ENCODE results near the gene POMZP3. TPM values are rescaled to one million over a fixed set of nuclear protein-coding genes. Genes with fewer than 3 reads are reported as not detected.
"Not testable (repeated sequence)": the region's sequence is repeated elsewhere in the genome, so short reads cannot be mapped to it uniquely, and the experiment has no call there.

POMZP3 gene
- total and polyA plus RNA-seq, 7 experiments from 2014 or later: 2.2 to 26.0 (median 22.5) TPM

DNA sequence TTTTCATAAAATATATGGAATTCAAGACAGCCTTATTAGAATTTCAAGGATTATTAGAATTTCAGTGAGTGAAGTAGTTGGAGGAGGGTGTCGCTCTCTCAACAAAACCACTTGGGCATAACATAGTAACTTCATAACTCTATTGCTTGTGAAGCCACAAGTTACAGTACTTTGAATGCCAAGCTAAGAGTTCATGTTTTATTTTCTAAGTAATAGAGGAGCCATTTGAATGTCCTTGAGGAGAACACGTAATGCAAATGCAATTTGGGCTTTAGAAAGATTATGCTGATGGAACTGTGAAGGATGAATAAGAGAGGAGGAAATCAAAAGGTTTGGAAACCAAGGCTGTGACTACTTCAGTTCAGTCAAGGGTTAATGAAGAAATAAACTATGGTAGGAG lies 51.6 kb downstream of the POMZP3 start:
- H3K4me3 ChIP-seq (ENCODE audit: low read length); POLR2A ChIA-PET; CTCF ChIA-PET; ATAC-seq; H3K27ac ChIP-seq (ENCODE audit: low read depth, low read length); DNase-seq; H3K9me3 ChIP-seq (ENCODE audit: control insufficient read depth in 2 of 3, low read length in 3 of 3); intact Hi-C loops (cut with micrococcal nuclease); H3K27me3 ChIP-seq (ENCODE audit: control insufficient read depth in 2 of 2, insufficient read depth in 2 of 2, low read length in 2 of 2); H3K27me3 Mint-ChIP-seq; H3K4me3 Mint-ChIP-seq; H3K9me3 Mint-ChIP-seq; H3K4me1 ChIP-seq (ENCODE audit: control insufficient read depth in 2 of 2, insufficient read depth in 2 of 2, low read length in 2 of 2); H3K36me3 ChIP-seq (ENCODE audit: control insufficient read depth in 2 of 3, insufficient read depth in 3 of 3, low read length in 3 of 3): not testable (repeated sequence)
- H3K4me1 Mint-ChIP-seq: peaks cover 1 to 16% (median 9%) of the 10 kb centered on the region in 7 donors
- H3K36me3 Mint-ChIP-seq: peaks cover 0 to 12% (median 3%) of the 10 kb centered on the region in 5 donors
- H3K27ac Mint-ChIP-seq: peak overlapping the region in 1 of 9 donors; percentile 56

GRCh38 chr7:76572296-76572695 lies 54.8 kb downstream of the POMZP3 start:
- H3K9me3 ChIP-seq (ENCODE audit: control insufficient read depth in 2 of 3, low read length in 3 of 3); H3K4me1 ChIP-seq (ENCODE audit: control insufficient read depth in 2 of 2, insufficient read depth in 2 of 2, low read length in 2 of 2); H3K9me3 Mint-ChIP-seq; H3K27me3 Mint-ChIP-seq; DNase-seq; H3K4me3 Mint-ChIP-seq; H3K4me3 ChIP-seq (ENCODE audit: low read length); CTCF ChIA-PET; POLR2A ChIA-PET; ATAC-seq; H3K27me3 ChIP-seq (ENCODE audit: control insufficient read depth in 2 of 2, insufficient read depth in 2 of 2, low read length in 2 of 2); H3K27ac ChIP-seq (ENCODE audit: low read depth, low read length); H3K36me3 ChIP-seq (ENCODE audit: control insufficient read depth in 2 of 3, insufficient read depth in 3 of 3, low read length in 3 of 3); intact Hi-C loops (cut with micrococcal nuclease): not testable (repeated sequence)
- Mint-ChIP-seq H3K27ac (peak overlapping the region in 2 of 9 donors; percentile 24 to 44), H3K36me3 (peaks cover 0 to 20% (median 7%) of the 10 kb centered on the region in 5 donors), H3K4me1 (peaks cover 1 to 22% (median 11%) of the 10 kb centered on the region in 7 donors)

DNA sequence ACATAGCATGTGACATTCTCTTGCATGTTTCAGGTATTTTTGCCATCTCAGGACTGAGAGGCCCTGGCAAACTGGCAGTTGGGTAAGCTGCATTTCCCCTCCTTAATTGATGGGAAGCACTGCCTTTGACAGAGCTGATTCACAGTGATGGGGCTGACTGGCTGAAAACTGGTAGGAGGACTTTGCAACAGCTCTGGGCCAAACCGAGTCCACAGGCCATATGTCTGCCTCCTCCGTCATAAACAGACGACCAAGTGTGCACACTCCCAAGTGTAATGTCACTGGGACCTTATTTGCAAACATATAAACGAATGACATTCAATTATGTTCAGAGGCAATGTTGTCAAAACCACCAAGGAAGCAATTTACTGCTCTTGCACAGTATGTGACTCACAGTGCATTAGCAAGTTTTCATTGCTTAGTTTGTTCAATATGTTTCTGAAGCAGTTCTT lies 56.7 kb downstream of the POMZP3 start:
- H3K4me1 ChIP-seq (ENCODE audit: control insufficient read depth in 2 of 2, insufficient read depth in 2 of 2, low read length in 2 of 2); H3K4me3 ChIP-seq (ENCODE audit: low read length); H3K4me3 Mint-ChIP-seq; POLR2A ChIA-PET; CTCF ChIA-PET; H3K9me3 ChIP-seq (ENCODE audit: control insufficient read depth in 2 of 3, low read length in 3 of 3); H3K27ac ChIP-seq (ENCODE audit: low read depth, low read length); H3K27me3 Mint-ChIP-seq; H3K27me3 ChIP-seq (ENCODE audit: control insufficient read depth in 2 of 2, insufficient read depth in 2 of 2, low read length in 2 of 2); intact Hi-C loops (cut with micrococcal nuclease); H3K9me3 Mint-ChIP-seq; DNase-seq; ATAC-seq; H3K36me3 ChIP-seq (ENCODE audit: control insufficient read depth in 2 of 3, insufficient read depth in 3 of 3, low read length in 3 of 3): not testable (repeated sequence)
- Mint-ChIP-seq H3K4me1 (peaks cover 6 to 28% (median 16%) of the 10 kb centered on the region in 7 donors), H3K27ac (peak overlapping the region in 2 of 9 donors; percentile 14 to 50), H3K36me3 (peaks cover 4 to 31% (median 12%) of the 10 kb centered on the region in 5 donors)

DNA sequence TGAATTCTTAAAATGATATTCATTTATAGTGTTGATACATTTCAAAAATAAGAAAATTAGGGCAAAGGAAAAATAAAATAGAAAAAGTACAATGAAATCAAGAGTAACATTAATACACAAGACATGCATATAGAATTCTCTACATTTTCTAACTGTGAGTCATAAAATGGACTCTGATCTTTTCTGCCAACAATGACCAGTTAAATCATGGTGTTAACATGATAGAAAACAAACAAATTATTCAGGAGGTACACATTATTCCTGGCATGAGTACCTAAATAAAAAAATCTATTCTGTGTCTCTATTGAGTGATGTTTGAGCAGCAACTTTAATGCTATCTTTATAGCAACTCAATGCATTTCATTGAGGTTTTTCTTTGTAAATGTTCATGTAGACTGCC lies 58.3 kb downstream of the POMZP3 start:
- CTCF ChIA-PET; H3K27ac ChIP-seq (ENCODE audit: low read depth, low read length); H3K27ac Mint-ChIP-seq; DNase-seq; intact Hi-C loops (cut with micrococcal nuclease); ATAC-seq; H3K27me3 ChIP-seq (ENCODE audit: control insufficient read depth in 2 of 2, insufficient read depth in 2 of 2, low read length in 2 of 2); H3K36me3 ChIP-seq (ENCODE audit: control insufficient read depth in 2 of 3, insufficient read depth in 3 of 3, low read length in 3 of 3); H3K27me3 Mint-ChIP-seq; H3K4me3 Mint-ChIP-seq; H3K4me1 ChIP-seq (ENCODE audit: control insufficient read depth in 2 of 2, insufficient read depth in 2 of 2, low read length in 2 of 2); H3K4me3 ChIP-seq (ENCODE audit: low read length); POLR2A ChIA-PET; H3K9me3 ChIP-seq (ENCODE audit: control insufficient read depth in 2 of 3, low read length in 3 of 3); H3K9me3 Mint-ChIP-seq: not testable (repeated sequence)
- Mint-ChIP-seq H3K4me1 (peaks cover 12 to 33% (median 20%) of the 10 kb centered on the region in 7 donors), H3K36me3 (peaks cover 4 to 39% (median 15%) of the 10 kb centered on the region in 5 donors)

DNA sequence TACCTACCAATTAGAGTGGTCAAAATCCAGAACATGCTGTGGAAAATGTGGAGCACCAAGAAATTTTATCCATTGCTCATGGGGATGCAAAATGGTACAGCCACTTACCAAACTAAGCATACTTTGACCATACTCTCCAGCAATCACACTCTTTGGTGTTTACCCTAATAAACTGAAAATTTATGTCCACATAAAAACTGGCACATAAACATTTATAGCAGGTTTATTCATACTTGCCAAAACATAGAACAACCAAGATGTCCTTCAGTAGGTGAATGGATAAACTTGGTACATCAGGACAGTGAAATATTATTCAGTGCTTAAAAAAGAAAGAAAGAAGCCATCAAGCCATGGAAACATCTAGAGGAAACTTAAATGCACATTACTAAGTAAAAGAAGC lies 59.3 kb downstream of the POMZP3 start:
- peak overlapping the region in 1 of 9 donors; percentile 55 for H3K27ac Mint-ChIP-seq
- peaks cover 4 to 40% (median 15%) of the 10 kb centered on the region in 5 donors for H3K36me3 Mint-ChIP-seq
- H3K27me3 ChIP-seq (ENCODE audit: control insufficient read depth in 2 of 2, insufficient read depth in 2 of 2, low read length in 2 of 2); H3K9me3 ChIP-seq (ENCODE audit: control insufficient read depth in 2 of 3, low read length in 3 of 3); H3K27me3 Mint-ChIP-seq; H3K4me3 ChIP-seq (ENCODE audit: low read length); H3K36me3 ChIP-seq (ENCODE audit: control insufficient read depth in 2 of 3, insufficient read depth in 3 of 3, low read length in 3 of 3); intact Hi-C loops (cut with micrococcal nuclease); H3K4me3 Mint-ChIP-seq; H3K9me3 Mint-ChIP-seq; CTCF ChIA-PET; H3K27ac ChIP-seq (ENCODE audit: low read depth, low read length); ATAC-seq; DNase-seq; H3K4me1 ChIP-seq (ENCODE audit: control insufficient read depth in 2 of 2, insufficient read depth in 2 of 2, low read length in 2 of 2); POLR2A ChIA-PET: not testable (repeated sequence)
- H3K4me1 Mint-ChIP-seq: peaks cover 14 to 38% (median 24%) of the 10 kb centered on the region in 7 donors

- DNase-seq; H3K9me3 Mint-ChIP-seq; H3K27me3 ChIP-seq (ENCODE audit: control insufficient read depth in 2 of 2, insufficient read depth in 2 of 2, low read length in 2 of 2); intact Hi-C loops (cut with micrococcal nuclease); ATAC-seq; H3K27ac Mint-ChIP-seq; CTCF ChIA-PET; H3K4me3 ChIP-seq (ENCODE audit: low read length); H3K4me3 Mint-ChIP-seq; H3K4me1 ChIP-seq (ENCODE audit: control insufficient read depth in 2 of 2, insufficient read depth in 2 of 2, low read length in 2 of 2); H3K36me3 ChIP-seq (ENCODE audit: control insufficient read depth in 2 of 3, insufficient read depth in 3 of 3, low read length in 3 of 3); H3K9me3 ChIP-seq (ENCODE audit: control insufficient read depth in 2 of 3, low read length in 3 of 3); POLR2A ChIA-PET; H3K27me3 Mint-ChIP-seq; H3K27ac ChIP-seq (ENCODE audit: low read depth, low read length): not testable (repeated sequence)
- Mint-ChIP-seq H3K36me3 (peaks cover 4 to 39% (median 13%) of the 10 kb centered on the region in 5 donors), H3K4me1 (peaks cover 15 to 40% (median 29%) of the 10 kb centered on the region in 7 donors)
Measured at GRCh38 chr7:76567311-76567710, 59.8 kb downstream of the POMZP3 start.

DNA sequence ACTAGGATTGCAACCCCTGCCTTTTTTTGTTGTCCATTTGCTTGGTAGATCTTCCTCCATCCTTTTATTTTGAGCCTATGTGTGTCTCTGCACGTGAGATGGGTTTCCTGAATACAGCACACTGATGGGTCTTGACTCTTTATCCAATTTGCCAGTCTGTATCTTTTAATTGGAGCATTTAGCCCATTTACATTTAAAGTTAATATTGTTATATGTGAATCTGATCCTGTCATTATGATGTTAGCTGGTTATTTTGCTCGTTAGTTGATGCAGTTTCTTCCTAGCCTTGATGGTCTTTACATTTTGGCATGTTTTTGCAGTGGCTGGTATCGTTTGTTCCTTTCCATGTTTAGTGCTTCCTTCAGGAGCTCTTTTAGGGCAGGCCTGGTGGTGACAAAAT lies 62.1 kb downstream of the POMZP3 start:
- H3K9me3 Mint-ChIP-seq: not testable (repeated sequence)

More for the DNA sequence above, 62.1 kb downstream of the POMZP3 start:
- DNase-seq; H3K4me3 ChIP-seq (ENCODE audit: low read length); ATAC-seq; H3K27me3 ChIP-seq (ENCODE audit: control insufficient read depth in 2 of 2, insufficient read depth in 2 of 2, low read length in 2 of 2); POLR2A ChIA-PET; H3K4me1 ChIP-seq (ENCODE audit: control insufficient read depth in 2 of 2, insufficient read depth in 2 of 2, low read length in 2 of 2); H3K27ac ChIP-seq (ENCODE audit: low read depth, low read length); H3K27ac Mint-ChIP-seq; intact Hi-C loops (cut with micrococcal nuclease); CTCF ChIA-PET; H3K9me3 ChIP-seq (ENCODE audit: control insufficient read depth in 2 of 3, low read length in 3 of 3); H3K27me3 Mint-ChIP-seq; H3K4me3 Mint-ChIP-seq; H3K36me3 ChIP-seq (ENCODE audit: control insufficient read depth in 2 of 3, insufficient read depth in 3 of 3, low read length in 3 of 3): not testable (repeated sequence)
- peaks cover 12 to 39% (median 31%) of the 10 kb centered on the region in 7 donors for H3K4me1 Mint-ChIP-seq
- H3K36me3 Mint-ChIP-seq: peaks cover 4 to 36% (median 12%) of the 10 kb centered on the region in 5 donors

Measured in naive thymus-derived CD4-positive, alpha-beta T cell (primary cell).